ENCODE results near the gene ADGRG6. TPM values are rescaled to one million over a fixed set of nuclear protein-coding genes. Genes with fewer than 3 reads are reported as not detected.
A peak's percentile ranks its signal among the peaks of the same experiment; 100 is the strongest.

ADGRG6 gene
- total RNA-seq, 1 experiment from 2014 or later = 259 TPM

- intact Hi-C loops (cut with micrococcal nuclease; ENCODE audit: unreplicated experiment) (no loop called here), in situ Hi-C loops (cut with HindIII; ENCODE audit: low pct_unique_long_range_greater_than_20kb, low sequenced_read_pairs) (no loop called here)
- Histone ChIP-seq H3K27ac (ENCODE audit: low read length) (peak overlapping the region; percentile 42; the same call in 1 of the 2 replicates), H3K4me1 (ENCODE audit: control insufficient read depth, insufficient read depth, low read length) (no peaks in the 10 kb centered on the region), H3K27me3 (ENCODE audit: control insufficient read depth, insufficient read depth, low read length) (no peaks in the 10 kb centered on the region), H3K9me3 (ENCODE audit: control insufficient read depth, insufficient read depth, low read depth, low read length) (no peaks in the 10 kb centered on the region), H3K36me3 (ENCODE audit: control insufficient read depth, insufficient read depth, low read length) (no peaks in the 10 kb centered on the region), H3K4me3 (ENCODE audit: low read depth in 2 of 2, low read length in 2 of 2) (no peak overlapping the region)
- TF ChIP-seq, protein P1, sequence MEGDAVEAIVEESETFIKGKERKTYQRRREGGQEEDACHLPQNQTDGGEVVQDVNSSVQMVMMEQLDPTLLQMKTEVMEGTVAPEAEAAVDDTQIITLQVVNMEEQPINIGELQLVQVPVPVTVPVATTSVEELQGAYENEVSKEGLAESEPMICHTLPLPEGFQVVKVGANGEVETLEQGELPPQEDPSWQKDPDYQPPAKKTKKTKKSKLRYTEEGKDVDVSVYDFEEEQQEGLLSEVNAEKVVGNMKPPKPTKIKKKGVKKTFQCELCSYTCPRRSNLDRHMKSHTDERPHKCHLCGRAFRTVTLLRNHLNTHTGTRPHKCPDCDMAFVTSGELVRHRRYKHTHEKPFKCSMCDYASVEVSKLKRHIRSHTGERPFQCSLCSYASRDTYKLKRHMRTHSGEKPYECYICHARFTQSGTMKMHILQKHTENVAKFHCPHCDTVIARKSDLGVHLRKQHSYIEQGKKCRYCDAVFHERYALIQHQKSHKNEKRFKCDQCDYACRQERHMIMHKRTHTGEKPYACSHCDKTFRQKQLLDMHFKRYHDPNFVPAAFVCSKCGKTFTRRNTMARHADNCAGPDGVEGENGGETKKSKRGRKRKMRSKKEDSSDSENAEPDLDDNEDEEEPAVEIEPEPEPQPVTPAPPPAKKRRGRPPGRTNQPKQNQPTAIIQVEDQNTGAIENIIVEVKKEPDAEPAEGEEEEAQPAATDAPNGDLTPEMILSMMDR (IDR thresholded peaks at IDR 0.05) = no peak
- TF ChIP-seq TCF7L2 (IDR thresholded peaks at IDR 0.05; ENCODE audit: low read depth, low read length) (no peak), POLR2AphosphoS5 (IDR thresholded peaks at IDR 0.05; ENCODE audit: low read depth, low read length) (no peak), SIN3A (IDR thresholded peaks at IDR 0.05; ENCODE audit: borderline replicate concordance, insufficient read depth, low read depth, low read length) (no peak)
- TF ChIP-seq, protein P2, sequence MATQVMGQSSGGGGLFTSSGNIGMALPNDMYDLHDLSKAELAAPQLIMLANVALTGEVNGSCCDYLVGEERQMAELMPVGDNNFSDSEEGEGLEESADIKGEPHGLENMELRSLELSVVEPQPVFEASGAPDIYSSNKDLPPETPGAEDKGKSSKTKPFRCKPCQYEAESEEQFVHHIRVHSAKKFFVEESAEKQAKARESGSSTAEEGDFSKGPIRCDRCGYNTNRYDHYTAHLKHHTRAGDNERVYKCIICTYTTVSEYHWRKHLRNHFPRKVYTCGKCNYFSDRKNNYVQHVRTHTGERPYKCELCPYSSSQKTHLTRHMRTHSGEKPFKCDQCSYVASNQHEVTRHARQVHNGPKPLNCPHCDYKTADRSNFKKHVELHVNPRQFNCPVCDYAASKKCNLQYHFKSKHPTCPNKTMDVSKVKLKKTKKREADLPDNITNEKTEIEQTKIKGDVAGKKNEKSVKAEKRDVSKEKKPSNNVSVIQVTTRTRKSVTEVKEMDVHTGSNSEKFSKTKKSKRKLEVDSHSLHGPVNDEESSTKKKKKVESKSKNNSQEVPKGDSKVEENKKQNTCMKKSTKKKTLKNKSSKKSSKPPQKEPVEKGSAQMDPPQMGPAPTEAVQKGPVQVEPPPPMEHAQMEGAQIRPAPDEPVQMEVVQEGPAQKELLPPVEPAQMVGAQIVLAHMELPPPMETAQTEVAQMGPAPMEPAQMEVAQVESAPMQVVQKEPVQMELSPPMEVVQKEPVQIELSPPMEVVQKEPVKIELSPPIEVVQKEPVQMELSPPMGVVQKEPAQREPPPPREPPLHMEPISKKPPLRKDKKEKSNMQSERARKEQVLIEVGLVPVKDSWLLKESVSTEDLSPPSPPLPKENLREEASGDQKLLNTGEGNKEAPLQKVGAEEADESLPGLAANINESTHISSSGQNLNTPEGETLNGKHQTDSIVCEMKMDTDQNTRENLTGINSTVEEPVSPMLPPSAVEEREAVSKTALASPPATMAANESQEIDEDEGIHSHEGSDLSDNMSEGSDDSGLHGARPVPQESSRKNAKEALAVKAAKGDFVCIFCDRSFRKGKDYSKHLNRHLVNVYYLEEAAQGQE (IDR thresholded peaks at IDR 0.05; ENCODE audit: insufficient read depth in 1 of 2, low read depth in 2 of 2, low read length in 1 of 2) = no peak
- DNase-seq (ENCODE audit: low read depth, low spot score) (no peak), ATAC-seq (no peak)
- CTCF ChIA-PET = no interaction called here
- BruUV-seq (replicated peaks) = no TSS peak
- POLR2A ChIA-PET = no interaction called here
These were observed 43.0 kb upstream of the ADGRG6 start for GRCh38 chr6:142258757-142259156.

- BruUV-seq (replicated peaks) = no TSS peak
- ChIA-PET POLR2A (no interaction called here), CTCF (no interaction called here)
- no peak overlapping the region for H3K27ac ChIP-seq (ENCODE audit: low read length)
- ATAC-seq (no peak), DNase-seq (ENCODE audit: low read depth, low spot score) (no peak)
- H3K9me3 ChIP-seq (ENCODE audit: control insufficient read depth, insufficient read depth, low read depth, low read length) = no peaks in the 10 kb centered on the region
- no peak for TF ChIP-seq POLR2AphosphoS5 (IDR thresholded peaks at IDR 0.05; ENCODE audit: low read depth, low read length)
- TF ChIP-seq, protein P2 (IDR thresholded peaks at IDR 0.05; ENCODE audit: insufficient read depth in 1 of 2, low read depth in 2 of 2, low read length in 1 of 2) = no peak
- no peak for TF ChIP-seq SIN3A (IDR thresholded peaks at IDR 0.05; ENCODE audit: borderline replicate concordance, insufficient read depth, low read depth, low read length)
- TF ChIP-seq, protein P1 (IDR thresholded peaks at IDR 0.05) = no peak
- TF ChIP-seq TCF7L2 (IDR thresholded peaks at IDR 0.05; ENCODE audit: low read depth, low read length) = no peak
- no peak overlapping the region for H3K4me3 ChIP-seq (ENCODE audit: low read depth in 2 of 2, low read length in 2 of 2)
- in situ Hi-C loops (cut with HindIII; ENCODE audit: low pct_unique_long_range_greater_than_20kb, low sequenced_read_pairs) (no loop called here), intact Hi-C loops (cut with micrococcal nuclease; ENCODE audit: unreplicated experiment) (no loop called here)
- no peaks in the 10 kb centered on the region for H3K36me3 ChIP-seq (ENCODE audit: control insufficient read depth, insufficient read depth, low read length)
- H3K27me3 ChIP-seq (ENCODE audit: control insufficient read depth, insufficient read depth, low read length) = no peaks in the 10 kb centered on the region
- no peaks in the 10 kb centered on the region for H3K4me1 ChIP-seq (ENCODE audit: control insufficient read depth, insufficient read depth, low read length)
These were observed 41.1 kb upstream of the ADGRG6 start for GRCh38 chr6:142260748-142261147.
